HepG2 (cell line): ENCODE results near the gene ZNF385B.

Experiments
- ATM ChIP-seq: fragments of 450-650 bp; IDR thresholded peaks from 2 replicates; pipeline ENCODE4 v1.7.1; 2017; ENCODE audit warnings: mild to moderate bottlenecking, borderline replicate concordance
- CBX5 ChIP-seq: sonication (generic); formaldehyde crosslinking; IDR thresholded peaks from 2 replicates; pipeline ENCODE4 v1.4.0; 2020; ENCODE audit warnings: missing genetic modification reagents, borderline replicate concordance
- EZH2 ChIP-seq: conservative IDR thresholded peaks from 2 replicates; pipeline ENCODE4 v1.6.1; 2012; ENCODE audit warnings: mild to moderate bottlenecking, low read depth, low read length, moderate library complexity
- FOXJ3 ChIP-seq: sonication (generic); formaldehyde crosslinking; IDR thresholded peaks from 2 replicates; pipeline ENCODE4 v1.4.0; 2020; ENCODE audit warnings: missing genetic modification reagents, mild to moderate bottlenecking, borderline replicate concordance
- NR2C2 ChIP-seq: sonication (generic); formaldehyde crosslinking; IDR thresholded peaks from 2 replicates; pipeline ENCODE4 v1.4.0; 2020; ENCODE audit warnings: missing genetic modification reagents, mild to moderate bottlenecking, moderate library complexity, borderline replicate concordance
- RFXANK ChIP-seq: IDR thresholded peaks from 2 replicates; pipeline ENCODE4 v1.6.1; 2016
- SIX1 ChIP-seq: sonication (generic); formaldehyde crosslinking; IDR thresholded peaks from 2 replicates; pipeline ENCODE4 v1.4.0; 2020; ENCODE audit warnings: missing genetic modification reagents, borderline replicate concordance
- TBL1XR1 ChIP-seq: fragments of 150-350 bp; IDR thresholded peaks from 2 replicates; pipeline ENCODE4 v1.6.1; 2014; ENCODE audit warnings: borderline replicate concordance, low read length; ENCODE audit not compliant: partially characterized antibody
- ZEB1 ChIP-seq: IDR thresholded peaks from 2 replicates; pipeline ENCODE4 v1.6.1; 2012; ENCODE audit warnings: mild to moderate bottlenecking, low read depth, inconsistent platforms; ENCODE audit not compliant: insufficient replicate concordance
- TF ChIP-seq, protein P1 (sequence below): sonication (generic); formaldehyde crosslinking; IDR thresholded peaks from 2 replicates; pipeline ENCODE4 v1.4.0; 2020; ENCODE audit warnings: missing genetic modification reagents
- TF ChIP-seq, protein P2 (sequence below): sonication (generic); formaldehyde crosslinking; IDR thresholded peaks from 2 replicates; pipeline ENCODE4 v1.4.0; 2020; ENCODE audit warnings: missing genetic modification reagents
- TF ChIP-seq, protein P3 (sequence below): sonication (generic); formaldehyde crosslinking; conservative IDR thresholded peaks from 2 replicates; pipeline ENCODE4 v1.4.0; 2020; ENCODE audit warnings: missing genetic modification reagents
- TF ChIP-seq, protein P4 (sequence below): IDR thresholded peaks from 2 replicates; pipeline ENCODE4 v1.6.1; 2016; ENCODE audit warnings: low read depth, missing genetic modification reagents, missing compliant biosample characterization
- TF ChIP-seq, protein P5 (sequence below): sonication (generic); formaldehyde crosslinking; IDR thresholded peaks from 2 replicates; pipeline ENCODE4 v1.8.0; 2022; ENCODE audit warnings: missing genetic modification reagents, mild to moderate bottlenecking, moderate library complexity, borderline replicate concordance

DNA sequence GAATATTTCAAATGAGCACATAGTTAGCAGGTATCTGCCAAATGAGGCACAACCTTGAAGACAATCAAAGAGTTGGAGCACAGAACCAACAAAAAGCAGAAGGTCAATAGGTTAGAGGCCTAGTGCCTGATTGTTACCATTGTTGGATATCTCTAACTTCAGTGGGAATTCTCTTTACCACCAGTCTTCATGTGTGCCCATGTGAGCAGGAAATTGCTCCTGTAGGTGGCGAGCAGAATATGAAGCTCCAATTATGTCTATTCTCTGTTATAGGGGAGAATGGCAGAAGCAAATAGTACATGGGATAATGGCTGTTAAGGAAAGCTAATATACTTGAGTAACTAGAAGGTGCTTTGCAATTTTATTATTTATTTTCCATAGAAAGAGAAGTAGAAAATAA, 14.9 kb upstream of the ZNF385B start:
- no peak for TF ChIP-seq FOXJ3 (CRISPR knock-in tag)
- TF ChIP-seq, protein P1, sequence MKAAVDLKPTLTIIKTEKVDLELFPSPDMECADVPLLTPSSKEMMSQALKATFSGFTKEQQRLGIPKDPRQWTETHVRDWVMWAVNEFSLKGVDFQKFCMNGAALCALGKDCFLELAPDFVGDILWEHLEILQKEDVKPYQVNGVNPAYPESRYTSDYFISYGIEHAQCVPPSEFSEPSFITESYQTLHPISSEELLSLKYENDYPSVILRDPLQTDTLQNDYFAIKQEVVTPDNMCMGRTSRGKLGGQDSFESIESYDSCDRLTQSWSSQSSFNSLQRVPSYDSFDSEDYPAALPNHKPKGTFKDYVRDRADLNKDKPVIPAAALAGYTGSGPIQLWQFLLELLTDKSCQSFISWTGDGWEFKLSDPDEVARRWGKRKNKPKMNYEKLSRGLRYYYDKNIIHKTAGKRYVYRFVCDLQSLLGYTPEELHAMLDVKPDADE (CRISPR knock-in tag) = no peak
- TF ChIP-seq ATM = no peak
- TF ChIP-seq, protein P2, sequence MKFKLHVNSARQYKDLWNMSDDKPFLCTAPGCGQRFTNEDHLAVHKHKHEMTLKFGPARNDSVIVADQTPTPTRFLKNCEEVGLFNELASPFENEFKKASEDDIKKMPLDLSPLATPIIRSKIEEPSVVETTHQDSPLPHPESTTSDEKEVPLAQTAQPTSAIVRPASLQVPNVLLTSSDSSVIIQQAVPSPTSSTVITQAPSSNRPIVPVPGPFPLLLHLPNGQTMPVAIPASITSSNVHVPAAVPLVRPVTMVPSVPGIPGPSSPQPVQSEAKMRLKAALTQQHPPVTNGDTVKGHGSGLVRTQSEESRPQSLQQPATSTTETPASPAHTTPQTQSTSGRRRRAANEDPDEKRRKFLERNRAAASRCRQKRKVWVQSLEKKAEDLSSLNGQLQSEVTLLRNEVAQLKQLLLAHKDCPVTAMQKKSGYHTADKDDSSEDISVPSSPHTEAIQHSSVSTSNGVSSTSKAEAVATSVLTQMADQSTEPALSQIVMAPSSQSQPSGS (CRISPR knock-in tag) = no peak
- TF ChIP-seq NR2C2 (CRISPR knock-in tag) = no peak
- no peak for TF ChIP-seq ZEB1
- TF ChIP-seq, protein P3, sequence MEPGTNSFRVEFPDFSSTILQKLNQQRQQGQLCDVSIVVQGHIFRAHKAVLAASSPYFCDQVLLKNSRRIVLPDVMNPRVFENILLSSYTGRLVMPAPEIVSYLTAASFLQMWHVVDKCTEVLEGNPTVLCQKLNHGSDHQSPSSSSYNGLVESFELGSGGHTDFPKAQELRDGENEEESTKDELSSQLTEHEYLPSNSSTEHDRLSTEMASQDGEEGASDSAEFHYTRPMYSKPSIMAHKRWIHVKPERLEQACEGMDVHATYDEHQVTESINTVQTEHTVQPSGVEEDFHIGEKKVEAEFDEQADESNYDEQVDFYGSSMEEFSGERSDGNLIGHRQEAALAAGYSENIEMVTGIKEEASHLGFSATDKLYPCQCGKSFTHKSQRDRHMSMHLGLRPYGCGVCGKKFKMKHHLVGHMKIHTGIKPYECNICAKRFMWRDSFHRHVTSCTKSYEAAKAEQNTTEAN (CRISPR knock-in tag) = no peak
- TF ChIP-seq SIX1 (CRISPR knock-in tag) = no peak
- TF ChIP-seq RFXANK = no peak
- TF ChIP-seq TBL1XR1 = no peak
- TF ChIP-seq CBX5 (CRISPR knock-in tag) = no peak
- TF ChIP-seq, protein P4, sequence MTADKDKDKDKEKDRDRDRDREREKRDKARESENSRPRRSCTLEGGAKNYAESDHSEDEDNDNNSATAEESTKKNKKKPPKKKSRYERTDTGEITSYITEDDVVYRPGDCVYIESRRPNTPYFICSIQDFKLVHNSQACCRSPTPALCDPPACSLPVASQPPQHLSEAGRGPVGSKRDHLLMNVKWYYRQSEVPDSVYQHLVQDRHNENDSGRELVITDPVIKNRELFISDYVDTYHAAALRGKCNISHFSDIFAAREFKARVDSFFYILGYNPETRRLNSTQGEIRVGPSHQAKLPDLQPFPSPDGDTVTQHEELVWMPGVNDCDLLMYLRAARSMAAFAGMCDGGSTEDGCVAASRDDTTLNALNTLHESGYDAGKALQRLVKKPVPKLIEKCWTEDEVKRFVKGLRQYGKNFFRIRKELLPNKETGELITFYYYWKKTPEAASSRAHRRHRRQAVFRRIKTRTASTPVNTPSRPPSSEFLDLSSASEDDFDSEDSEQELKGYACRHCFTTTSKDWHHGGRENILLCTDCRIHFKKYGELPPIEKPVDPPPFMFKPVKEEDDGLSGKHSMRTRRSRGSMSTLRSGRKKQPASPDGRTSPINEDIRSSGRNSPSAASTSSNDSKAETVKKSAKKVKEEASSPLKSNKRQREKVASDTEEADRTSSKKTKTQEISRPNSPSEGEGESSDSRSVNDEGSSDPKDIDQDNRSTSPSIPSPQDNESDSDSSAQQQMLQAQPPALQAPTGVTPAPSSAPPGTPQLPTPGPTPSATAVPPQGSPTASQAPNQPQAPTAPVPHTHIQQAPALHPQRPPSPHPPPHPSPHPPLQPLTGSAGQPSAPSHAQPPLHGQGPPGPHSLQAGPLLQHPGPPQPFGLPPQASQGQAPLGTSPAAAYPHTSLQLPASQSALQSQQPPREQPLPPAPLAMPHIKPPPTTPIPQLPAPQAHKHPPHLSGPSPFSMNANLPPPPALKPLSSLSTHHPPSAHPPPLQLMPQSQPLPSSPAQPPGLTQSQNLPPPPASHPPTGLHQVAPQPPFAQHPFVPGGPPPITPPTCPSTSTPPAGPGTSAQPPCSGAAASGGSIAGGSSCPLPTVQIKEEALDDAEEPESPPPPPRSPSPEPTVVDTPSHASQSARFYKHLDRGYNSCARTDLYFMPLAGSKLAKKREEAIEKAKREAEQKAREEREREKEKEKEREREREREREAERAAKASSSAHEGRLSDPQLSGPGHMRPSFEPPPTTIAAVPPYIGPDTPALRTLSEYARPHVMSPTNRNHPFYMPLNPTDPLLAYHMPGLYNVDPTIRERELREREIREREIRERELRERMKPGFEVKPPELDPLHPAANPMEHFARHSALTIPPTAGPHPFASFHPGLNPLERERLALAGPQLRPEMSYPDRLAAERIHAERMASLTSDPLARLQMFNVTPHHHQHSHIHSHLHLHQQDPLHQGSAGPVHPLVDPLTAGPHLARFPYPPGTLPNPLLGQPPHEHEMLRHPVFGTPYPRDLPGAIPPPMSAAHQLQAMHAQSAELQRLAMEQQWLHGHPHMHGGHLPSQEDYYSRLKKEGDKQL = no peak
- no peak for TF ChIP-seq EZH2
- TF ChIP-seq, protein P5, sequence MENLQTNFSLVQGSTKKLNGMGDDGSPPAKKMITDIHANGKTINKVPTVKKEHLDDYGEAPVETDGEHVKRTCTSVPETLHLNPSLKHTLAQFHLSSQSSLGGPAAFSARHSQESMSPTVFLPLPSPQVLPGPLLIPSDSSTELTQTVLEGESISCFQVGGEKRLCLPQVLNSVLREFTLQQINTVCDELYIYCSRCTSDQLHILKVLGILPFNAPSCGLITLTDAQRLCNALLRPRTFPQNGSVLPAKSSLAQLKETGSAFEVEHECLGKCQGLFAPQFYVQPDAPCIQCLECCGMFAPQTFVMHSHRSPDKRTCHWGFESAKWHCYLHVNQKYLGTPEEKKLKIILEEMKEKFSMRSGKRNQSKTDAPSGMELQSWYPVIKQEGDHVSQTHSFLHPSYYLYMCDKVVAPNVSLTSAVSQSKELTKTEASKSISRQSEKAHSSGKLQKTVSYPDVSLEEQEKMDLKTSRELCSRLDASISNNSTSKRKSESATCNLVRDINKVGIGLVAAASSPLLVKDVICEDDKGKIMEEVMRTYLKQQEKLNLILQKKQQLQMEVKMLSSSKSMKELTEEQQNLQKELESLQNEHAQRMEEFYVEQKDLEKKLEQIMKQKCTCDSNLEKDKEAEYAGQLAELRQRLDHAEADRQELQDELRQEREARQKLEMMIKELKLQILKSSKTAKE = no peak
